RWPE2 (cell line): ENCODE results near the gene HK1.

ENCODE experiments used
- ATAC-seq: fragments of 200-7000 bp; cut with Tn5 transposase; 3 replicates; pipeline ENCODE4 v1.9.1; 2021; ENCODE audit warnings: low read depth
- DNase-seq: peaks from one replicate; pipeline ENCODE4 v3.0.0-alpha.2; 2020; ENCODE audit warnings: low spot score
- H3K27ac ChIP-seq: fragments of 450-650 bp; 2 replicates; pipeline ENCODE4 v1.5.1; 2017; ENCODE audit warnings: mild to moderate bottlenecking; ENCODE audit not compliant: poor library complexity, severe bottlenecking
- H3K27me3 ChIP-seq: fragments of 250-450 bp; sonication (Bioruptor Pico); 2 replicates; pipeline ENCODE4 v1.5.1; 2021; ENCODE audit warnings: mild to moderate bottlenecking, moderate library complexity; ENCODE audit not compliant: insufficient read depth, poor library complexity, severe bottlenecking
- H3K36me3 ChIP-seq: fragments of 250-450 bp; sonication (Bioruptor Pico); 2 replicates; pipeline ENCODE4 v1.5.1; 2020; ENCODE audit warnings: low read depth, mild to moderate bottlenecking, moderate library complexity
- H3K4me1 ChIP-seq: fragments of 250-450 bp; sonication (Bioruptor Pico); 2 replicates; pipeline ENCODE4 v1.5.1; 2021; ENCODE audit warnings: mild to moderate bottlenecking, moderate library complexity; ENCODE audit not compliant: insufficient read depth, poor library complexity, severe bottlenecking
- H3K4me3 ChIP-seq: fragments of 250-450 bp; sonication (Bioruptor Pico); 2 replicates; pipeline ENCODE4 v1.5.1; 2021; ENCODE audit warnings: mild to moderate bottlenecking, moderate library complexity; ENCODE audit not compliant: severe bottlenecking
- H3K9me3 ChIP-seq: fragments of 250-450 bp; sonication (Bioruptor Pico); 2 replicates; pipeline ENCODE4 v1.5.1; 2021; ENCODE audit warnings: mild to moderate bottlenecking, moderate library complexity; ENCODE audit not compliant: severe bottlenecking
- CTCF ChIP-seq: fragments of 450-650 bp; IDR thresholded peaks from one replicate; pipeline ENCODE4 v1.5.1; 2017; ENCODE audit warnings: mild to moderate bottlenecking, moderate library complexity; ENCODE audit not compliant: poor library complexity, severe bottlenecking

HK1 gene

GRCh38 chr10:69404786-69405185 is 126.5 kb downstream of the HK1 start:
- H3K27ac ChIP-seq, result peak overlapping the region; percentile 58
- no peaks in the 10 kb centered on the region for H3K27me3 ChIP-seq

DNA sequence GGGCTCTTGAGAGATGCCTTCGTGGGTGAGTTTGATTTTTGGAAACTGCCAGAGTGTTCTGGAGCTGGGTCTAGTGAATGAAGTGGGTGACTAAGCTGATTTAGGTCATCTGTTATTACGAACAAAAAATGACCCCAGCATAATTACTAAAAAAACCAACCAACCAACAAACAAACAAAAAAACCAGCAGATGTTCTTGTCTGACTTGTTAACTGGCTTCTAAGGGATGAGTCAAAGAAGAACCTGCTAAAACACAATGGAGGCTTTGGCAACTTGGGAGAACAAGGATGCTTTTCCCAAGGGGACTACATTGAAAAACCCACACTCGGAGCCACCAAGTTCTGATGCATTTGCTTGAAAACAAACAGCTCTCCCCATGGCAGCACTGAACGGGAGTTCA is 126.9 kb downstream of the HK1 start:
- Histone ChIP-seq H3K27me3 (no peaks in the 10 kb centered on the region), H3K9me3 (no peaks in the 10 kb centered on the region), H3K27ac (peak overlapping the region; percentile 58), H3K4me3 (no peak overlapping the region), H3K4me1 (peaks cover 18% of the 10 kb centered on the region), H3K36me3 (peaks cover 14% of the 10 kb centered on the region)
- no peak for ATAC-seq
- no peak for DNase-seq
- TF ChIP-seq CTCF, result no peak

More at GRCh38 chr10:69404786-69405185, 126.5 kb downstream of the HK1 start:
- ATAC-seq (no peak), DNase-seq (no peak)
- Histone ChIP-seq H3K9me3 (no peaks in the 10 kb centered on the region), H3K36me3 (peaks cover 18% of the 10 kb centered on the region), H3K4me1 (peaks cover 18% of the 10 kb centered on the region), H3K4me3 (no peak overlapping the region)
- no peak for TF ChIP-seq CTCF

- TF ChIP-seq CTCF, result no peak
- Histone ChIP-seq H3K27ac (peak overlapping the region; percentile 58), H3K4me3 (no peak overlapping the region), H3K36me3 (peaks cover 3% of the 10 kb centered on the region), H3K9me3 (no peaks in the 10 kb centered on the region), H3K4me1 (peaks cover 18% of the 10 kb centered on the region), H3K27me3 (no peaks in the 10 kb centered on the region)
- no peak for DNase-seq
- ATAC-seq, result peak; percentile 51
Observed at GRCh38 chr10:69406302-69406811, 128.1 kb downstream of the HK1 start.

DNA sequence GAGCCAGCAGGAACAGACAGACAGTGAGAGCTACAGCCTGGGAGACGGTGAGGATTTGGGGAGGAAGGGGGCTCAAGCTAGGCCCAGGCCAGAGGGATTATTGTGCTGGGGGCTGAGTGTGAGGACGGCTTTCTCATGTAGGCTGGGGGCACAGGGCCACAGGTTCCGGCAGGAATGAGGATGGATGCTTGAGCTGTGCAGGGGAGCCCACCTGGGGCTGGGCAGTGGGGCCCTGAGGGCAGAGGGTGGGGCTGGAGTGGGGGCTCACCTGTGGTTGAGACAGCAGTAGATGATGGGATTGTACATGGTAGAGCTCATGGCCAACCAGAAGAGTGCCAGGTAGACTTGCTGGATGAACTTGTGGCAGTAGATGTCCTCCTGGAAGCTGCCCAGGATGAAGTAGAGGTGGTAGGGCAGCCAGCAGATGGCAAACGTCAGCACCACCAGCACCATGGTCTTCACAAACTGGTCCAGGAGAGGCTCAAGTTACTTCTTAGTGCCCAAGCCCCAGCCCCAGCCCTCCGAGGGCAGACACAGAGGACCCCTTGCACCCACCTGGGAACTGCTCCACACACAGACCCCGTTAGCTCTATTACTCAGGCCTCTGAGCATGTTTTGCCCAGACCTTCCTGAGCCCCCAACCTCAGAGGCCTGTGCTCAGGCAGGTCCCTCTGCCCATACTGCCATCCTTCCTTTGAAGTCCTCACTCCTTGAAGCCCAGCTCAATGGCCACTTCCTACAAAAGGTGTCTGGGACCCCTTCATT is 128.7 kb downstream of the HK1 start:
- Histone ChIP-seq H3K4me3 (no peak overlapping the region), H3K9me3 (no peaks in the 10 kb centered on the region), H3K27me3 (no peaks in the 10 kb centered on the region), H3K27ac (peak overlapping the region; percentile 58), H3K36me3 (no peaks in the 10 kb centered on the region; the same call in 1 of the 2 replicates), H3K4me1 (peaks cover 18% of the 10 kb centered on the region)
- ATAC-seq, result no peak
- no peak for TF ChIP-seq CTCF
- DNase-seq, result no peak

DNA sequence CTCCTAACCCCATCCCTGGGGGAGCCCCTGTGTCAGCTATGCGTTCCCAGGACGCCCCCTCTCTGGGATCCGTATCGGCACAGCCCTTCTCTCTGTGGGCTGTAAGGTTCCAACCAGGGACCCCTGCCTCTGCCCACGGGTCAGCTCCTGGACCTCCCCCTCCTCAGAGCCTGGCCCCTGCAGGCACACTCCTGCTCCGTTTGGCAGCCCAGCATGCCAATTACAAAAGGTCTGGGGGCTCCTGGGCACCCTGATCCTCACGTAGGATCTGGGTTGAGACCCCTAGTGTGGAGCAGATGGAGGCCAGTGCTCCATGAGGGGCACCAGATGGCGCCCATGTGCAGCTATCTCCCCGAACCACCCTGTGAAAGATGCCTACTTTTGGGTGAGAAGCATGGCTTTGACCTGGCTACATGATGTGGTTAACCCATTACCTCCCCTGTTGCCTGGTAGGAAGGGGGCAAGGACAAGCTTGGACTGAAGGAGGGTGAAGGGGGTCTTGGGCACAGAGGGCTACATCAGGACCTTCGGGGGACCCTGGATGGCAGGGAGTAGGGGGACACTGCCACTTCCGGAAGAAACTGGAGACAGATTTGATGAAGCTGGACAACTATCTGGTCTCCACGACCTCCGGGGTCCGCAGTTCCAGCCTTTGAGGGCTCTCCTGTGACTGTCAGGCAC is 129.5 kb downstream of the HK1 start:
- DNase-seq, result no peak
- no peak overlapping the region for H3K27ac ChIP-seq
- no peak for ATAC-seq
- no peaks in the 10 kb centered on the region for H3K27me3 ChIP-seq
- TF ChIP-seq CTCF, result no peak
- no peaks in the 10 kb centered on the region for H3K9me3 ChIP-seq
- H3K36me3 ChIP-seq, result no peaks in the 10 kb centered on the region; the same call in 1 of the 2 replicates
- H3K4me3 ChIP-seq, result no peak overlapping the region
- peaks cover 18% of the 10 kb centered on the region for H3K4me1 ChIP-seq
